ENCODE results near the gene MORC1.
"Not testable (repeated sequence)": the region's sequence is repeated elsewhere in the genome, so short reads cannot be mapped to it uniquely, and the experiment has no call there.

The MORC1 gene

DNA sequence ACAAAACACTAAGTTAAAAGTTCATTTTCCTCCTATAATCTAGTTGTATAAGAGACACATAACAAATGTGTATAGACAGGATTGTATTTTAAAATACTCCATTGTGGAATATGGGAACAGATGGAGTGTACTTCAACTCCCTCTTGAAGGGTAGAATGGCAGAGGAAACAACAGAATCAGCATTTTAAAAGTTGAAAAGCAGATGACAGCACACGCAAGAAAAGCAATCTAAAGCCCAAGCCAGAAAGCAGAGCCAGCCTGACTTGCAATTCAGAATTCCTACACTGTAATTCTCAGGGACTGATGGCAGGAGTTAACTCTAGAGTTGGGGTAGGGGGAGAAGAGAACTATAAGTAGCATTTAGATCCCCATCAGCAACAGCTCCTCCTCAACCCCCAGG is 22.8 kb downstream of the MORC1 start:
- DNase-seq = no peak

DNA sequence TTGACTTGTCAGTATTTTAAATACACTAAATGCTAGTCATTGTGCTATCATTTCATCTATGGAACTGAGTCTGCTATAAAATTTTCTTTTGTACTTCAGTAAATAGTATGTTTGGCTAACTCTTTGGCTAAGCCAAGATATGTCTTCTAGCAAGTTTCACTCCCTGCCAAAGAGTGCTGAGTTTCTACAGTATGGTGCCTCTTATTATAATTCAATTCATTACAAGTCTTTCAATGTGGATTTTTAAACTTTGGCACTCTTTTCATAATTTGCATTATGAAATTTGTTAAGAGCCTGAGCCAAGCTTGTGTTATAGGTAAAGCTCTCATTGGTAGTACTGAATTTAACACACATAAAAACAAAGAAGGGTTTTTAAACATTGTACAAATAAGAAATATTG is 24.4 kb downstream of the MORC1 start:
- DNase-seq = no peak

DNA sequence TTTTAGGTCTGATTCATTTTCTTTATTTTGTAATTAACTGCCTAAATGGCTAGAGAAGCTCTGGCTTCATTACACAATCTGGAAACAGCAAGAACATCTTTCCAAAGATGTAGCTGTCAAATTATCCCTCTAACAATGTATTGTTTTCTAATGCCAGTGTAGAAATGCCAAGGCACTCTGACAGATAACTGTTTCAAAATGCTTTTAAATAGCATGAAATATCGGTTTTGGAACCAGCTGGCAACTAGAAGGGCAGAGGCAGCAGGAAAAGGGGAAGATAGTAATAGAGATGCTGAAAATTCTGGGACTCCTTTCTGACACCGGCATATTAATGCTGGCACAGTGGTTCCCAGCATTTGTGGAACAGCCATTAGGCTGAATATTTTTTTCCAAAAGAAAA is 26.1 kb downstream of the MORC1 start:
- no peak for DNase-seq

DNA sequence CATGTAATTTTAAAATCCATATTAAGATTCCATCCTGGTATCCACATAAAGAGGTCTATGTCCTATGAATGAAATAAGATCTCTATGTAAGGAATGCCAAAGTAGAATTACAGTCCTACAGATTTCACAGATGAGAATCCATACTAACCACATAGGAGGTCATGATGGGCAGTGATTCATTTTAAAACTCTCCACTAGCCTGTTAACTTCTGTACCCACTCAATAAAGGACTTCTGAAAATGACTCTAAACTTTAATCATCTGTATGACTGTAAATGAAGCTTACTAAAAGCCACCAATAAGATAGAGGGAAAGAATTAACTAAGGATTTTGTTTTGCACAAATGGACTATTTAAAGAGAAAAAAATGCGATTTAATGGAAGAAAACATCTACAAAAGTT is 28.7 kb downstream of the MORC1 start:
- no peak for DNase-seq

DNA sequence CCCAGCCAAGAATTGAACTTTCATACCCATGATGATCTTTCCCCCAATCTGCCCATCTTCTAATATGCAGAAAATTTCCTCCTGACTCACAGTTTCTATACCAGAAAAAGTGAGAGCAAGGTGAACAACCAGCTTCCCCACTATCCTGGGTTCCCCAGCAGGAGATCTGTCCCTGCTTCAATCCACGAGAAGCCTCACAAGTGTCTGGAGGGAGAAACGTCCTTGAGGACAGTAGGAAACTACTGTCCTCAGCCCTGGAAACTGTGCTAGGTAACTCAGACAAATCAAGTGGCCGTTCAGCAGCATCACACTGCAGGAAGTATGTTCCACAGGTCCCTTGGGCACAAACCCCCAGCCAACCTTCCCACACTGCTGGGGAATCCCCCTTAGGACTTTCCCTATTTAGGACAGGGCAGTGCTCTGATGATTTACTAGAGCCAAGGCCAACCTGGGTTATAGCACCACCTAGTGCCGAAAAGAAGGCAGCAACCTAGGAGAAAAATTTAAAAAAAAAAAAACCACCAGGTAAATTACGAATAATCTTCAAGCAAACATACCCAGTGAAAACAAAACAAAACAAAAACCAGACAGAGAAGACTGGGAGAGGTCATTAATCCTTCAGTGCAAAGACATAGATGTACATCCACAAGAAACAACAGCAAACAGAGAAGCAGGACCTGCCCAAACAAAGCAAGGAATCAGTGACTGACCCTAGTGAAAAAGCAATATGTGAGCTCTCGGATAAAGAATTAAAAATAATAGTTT is 36.0 kb downstream of the MORC1 start:
- DNase-seq = no peak

DNA sequence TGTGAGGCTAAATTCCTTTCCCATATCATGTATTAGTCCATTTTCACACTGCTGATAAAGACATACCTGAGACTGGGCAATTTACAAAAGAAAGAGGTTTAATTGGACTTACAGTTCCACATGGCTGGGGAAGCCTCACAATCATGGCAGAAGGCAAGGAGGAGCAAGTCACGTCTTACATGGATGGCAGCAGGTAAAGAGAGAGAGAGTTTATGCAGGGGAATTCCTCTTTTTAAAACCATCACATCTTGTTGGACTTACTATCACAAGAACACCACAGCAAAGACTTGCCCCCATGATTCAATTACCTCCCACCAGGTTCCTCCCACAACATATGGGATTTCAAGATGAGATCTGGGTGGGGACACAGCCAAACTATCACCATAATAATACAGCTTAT is 37.8 kb downstream of the MORC1 start:
- not testable (repeated sequence) for DNase-seq

DNA sequence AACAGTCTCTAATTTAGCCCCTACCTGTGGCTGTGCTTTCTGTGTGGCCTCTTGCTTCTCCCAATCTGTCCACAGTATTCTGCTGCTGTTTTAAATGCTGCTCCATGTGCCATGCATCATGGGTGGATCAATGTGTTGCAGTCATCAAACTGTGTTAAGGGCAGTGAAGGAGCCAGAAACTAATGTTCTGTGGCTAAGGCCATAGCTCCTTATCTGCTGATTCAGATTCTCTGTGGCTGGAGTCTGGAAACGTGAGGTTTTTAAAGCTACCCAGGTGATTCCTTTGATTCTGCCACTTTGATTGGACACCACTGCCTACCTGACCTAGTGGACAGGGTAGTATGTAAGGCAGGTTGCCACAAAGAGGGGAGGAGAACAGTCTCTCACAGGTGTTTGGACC is 44.8 kb downstream of the MORC1 start:
- no peak for DNase-seq

DNA sequence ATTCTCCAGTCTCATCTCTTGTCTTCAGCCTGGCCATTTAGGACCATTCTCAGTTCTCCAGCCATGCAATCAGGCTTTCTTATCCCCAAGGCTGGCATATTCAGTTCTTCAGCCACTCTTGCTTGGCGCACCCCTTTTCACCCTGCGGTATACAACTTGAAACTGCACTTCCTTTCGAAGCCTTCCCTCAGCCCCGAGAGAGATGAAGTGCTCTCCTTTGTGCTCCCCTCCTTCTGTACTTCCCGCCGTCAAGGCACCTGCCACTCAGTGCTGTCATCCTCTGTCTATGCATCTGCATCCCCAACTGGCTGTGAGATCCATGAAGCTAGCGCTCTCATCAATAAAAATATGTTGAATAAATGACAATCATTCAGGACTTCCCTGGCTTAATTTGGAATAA is 45.7 kb downstream of the MORC1 start:
- no peak for DNase-seq

DNA sequence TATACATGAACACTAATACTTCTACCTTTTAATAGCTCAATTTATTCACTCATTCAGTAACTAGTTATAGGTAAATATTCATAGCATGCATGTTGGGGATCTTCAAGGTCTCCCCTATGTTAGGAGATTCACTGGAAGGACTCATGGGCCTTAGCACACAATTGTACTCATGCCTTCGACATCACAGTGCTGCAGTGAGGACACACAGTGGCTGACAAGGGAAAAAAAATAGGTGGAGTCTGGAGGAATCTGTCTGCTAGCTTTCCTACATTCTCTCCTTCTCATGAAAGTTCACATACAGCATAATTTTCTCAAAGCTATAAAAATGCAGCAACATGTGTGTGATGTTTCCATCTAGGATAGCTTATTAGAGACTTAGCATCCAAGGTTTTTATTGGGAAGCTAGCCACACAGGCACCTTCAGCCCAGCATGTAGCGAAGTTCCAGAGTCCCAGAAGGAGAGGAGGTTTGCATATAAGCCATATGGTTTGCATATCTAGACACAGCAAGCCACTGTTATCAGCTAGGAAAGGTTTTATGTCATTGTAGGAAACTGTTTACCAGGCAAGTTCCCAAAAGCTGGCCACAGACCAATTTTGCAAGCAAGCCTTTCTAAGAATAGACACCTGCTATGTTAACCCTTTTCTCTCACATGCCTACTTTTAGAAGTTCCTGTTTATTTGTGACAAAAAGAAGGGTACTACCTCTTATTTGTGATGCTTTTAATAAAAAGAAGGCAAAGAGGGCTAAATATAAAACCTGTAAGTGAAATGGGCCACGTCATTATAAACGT is 46.4 kb downstream of the MORC1 start:
- DNase-seq = no peak

DNA sequence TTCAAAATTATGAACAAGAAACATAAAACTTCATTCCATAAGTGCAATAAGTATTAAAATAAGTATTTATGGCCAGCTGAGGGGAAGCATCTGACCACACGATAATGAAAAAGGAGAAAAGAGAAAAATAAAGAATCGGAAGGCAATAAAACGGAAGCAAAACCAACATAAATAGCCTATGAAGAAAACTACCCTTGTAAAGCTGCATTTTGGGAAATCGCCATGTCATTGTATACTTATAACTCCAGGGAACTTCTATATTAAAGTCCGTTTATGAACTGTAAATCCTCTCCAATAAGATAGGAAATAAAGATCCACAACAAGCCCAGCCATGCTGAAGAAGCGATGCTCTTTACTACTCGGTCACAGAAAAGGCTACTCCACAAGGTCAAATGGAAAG is 47.7 kb downstream of the MORC1 start:
- no peak for DNase-seq

DNA sequence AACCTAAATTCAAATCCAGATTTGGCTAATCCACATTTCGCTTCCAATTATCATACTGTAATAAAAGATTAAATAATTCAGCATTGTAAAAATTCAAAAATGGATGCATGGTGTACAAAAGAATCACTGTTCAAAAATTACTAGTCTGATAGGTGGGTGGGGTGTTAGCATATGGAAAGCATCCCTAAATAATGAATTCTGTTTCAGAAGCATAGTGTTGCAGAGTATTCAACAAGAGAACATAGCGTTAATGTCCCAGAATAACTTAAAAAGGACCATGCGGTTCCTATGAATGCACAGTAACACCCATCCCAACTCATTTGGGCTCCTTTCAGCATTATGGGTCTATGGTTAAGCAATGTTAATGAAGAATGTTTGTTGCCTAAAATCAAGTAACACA is 51.1 kb downstream of the MORC1 start:
- no peak for DNase-seq

DNA sequence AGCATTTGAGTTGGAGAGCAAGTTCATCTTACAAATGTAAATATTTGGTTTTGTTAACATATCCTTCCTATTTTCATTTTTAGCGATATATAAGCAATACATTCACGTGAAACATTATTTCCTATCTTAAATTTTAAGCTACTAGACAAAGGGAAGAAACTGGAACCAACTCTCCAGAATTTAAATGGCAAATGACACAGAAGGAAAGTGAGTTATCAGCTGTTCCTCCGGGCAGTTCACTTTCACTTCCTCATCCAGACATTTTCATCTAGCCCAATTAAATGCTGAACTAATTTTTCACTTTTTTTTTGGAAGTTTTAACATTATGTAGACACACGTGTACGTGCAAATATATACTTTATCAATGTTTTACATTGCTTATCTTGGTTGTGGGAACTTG is 58.7 kb downstream of the MORC1 start:
- no peak for DNase-seq

DNA sequence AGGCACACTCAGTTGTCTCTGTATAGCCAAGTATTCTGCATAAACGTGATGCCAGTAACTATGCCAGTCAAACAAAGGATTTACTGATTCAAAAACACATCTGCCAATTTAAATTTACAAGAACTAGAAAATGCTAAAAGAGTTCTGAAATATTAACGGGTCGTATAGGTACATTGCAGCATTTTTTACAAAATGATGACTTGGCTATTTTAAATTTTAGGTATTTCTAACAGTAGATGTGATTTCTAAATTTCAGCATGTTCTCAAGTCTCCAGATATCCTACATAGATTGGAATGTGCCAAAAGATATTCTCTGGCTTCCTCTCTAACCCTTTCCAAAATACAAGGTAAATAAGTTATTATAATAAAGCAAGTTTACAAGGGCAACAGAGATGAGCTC is 60.3 kb downstream of the MORC1 start:
- no peak for DNase-seq

DNA sequence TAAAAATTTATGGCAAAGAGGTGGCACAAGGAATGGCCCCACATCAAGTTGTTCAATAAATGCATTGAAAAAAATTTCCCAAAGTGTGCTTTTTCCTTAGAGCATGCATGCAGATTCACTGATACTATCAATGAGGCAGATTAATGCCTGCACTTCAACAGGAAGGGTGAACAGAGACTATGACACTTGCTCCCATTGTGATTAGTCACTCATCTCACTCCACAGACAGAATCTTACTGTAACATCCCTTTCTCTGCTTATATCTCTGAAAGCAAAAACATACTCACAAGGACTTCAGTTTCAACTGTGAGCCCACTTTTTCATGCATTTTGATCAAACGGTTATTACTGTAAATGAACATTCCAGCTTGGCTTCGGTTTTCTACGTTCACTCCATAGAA is 60.9 kb downstream of the MORC1 start:
- DNase-seq = no peak

DNA sequence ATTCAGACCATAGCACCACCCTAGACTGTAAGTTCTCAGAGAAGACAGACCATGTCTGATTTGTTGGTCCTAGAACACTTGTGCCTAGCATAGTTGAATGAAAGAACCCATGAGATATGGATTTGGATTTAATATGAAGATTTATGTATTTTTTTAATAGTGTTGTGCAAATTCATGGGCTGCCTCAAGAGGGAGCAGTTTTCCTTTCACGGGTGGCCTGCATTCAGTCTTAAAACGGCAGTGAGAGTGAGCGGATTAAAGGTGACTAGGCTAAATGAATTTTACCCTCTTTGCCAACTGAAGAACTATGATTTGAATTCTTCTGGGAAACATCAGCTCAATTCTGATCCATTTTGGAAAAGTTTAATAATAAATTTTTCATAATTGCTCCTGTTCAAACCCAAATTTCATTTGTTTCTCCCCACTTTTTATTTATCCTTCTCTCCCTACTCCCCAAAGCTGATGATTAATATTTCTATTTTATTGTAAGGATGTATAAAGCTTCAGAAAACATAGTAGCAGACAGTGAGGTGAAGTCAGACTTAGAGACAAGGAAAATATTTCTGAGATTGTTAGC is 67.3 kb downstream of the MORC1 start:
- DNase-seq = no peak

DNA sequence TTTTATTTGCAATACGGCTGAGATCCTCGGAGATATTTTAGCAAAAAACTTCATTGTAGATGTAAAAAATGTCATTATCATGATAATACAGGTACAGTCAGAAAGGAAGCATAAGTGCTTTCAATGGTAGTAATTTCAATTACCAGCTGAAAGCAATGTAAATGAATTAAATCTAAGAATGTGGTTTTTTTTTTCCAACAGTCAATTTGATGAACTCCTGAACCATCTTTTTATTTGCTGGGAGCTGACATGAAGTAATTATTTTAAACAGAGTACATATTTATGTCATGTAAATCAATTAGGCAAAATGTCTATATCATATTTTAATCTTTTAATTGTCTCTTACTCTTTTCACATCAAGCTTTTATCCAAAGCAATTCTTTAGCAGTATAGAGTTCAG is 70.6 kb downstream of the MORC1 start:
- DNase-seq = no peak

DNA sequence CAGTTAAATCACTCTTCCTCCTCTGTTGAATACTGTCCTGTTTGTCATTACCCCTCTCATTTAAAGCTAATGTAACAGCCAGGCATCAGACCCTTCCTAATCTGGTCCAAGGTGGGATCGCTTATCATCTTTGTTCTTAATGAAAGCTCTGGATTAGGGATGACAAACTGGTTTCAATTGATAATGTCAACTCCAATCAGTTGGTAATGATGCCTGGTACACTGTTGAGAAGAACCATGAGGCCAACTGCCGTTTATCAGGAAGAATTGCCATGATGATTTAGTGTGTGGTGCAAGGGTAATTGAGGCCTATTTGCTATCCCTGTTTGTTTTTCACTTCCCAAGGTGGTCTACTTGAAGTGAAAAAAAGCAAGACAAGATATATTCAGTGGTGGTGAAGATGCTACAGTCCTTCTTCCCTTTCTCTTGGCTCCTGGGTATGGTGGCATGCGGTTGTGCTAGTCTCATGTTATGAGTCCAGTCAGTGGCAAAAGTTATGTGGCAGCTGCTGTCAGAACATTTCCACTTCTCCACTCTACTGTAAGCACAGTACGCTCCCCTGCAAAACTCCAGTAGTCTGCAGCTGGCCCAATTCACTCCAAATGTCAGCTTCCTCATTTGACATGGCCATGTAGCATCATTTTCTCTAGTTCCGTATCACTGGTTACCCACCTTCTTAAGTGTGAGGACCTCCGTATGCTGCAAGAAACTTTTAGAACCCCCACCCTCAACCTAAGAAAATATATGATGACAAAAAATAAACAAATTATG is 72.5 kb downstream of the MORC1 start:
- no peak for DNase-seq

DNA sequence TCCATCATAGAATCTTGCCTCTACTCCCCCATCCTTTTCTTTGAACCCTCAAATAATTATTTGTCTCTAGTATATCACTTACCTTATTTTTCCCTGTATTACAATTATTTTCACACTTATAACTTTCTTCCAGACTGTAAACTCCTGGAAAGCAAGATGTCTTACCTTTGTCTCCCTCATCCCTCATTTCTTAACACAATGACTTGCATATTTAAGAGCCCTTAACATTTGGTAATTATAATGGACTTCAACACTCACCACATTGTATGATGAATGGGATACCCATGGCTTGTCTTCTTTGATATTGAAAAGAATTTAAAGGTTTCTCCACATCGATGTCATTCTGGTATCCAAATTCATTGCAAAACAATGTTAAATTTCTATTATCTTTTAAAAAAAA is 82.9 kb downstream of the MORC1 start:
- DNase-seq = no peak

DNA sequence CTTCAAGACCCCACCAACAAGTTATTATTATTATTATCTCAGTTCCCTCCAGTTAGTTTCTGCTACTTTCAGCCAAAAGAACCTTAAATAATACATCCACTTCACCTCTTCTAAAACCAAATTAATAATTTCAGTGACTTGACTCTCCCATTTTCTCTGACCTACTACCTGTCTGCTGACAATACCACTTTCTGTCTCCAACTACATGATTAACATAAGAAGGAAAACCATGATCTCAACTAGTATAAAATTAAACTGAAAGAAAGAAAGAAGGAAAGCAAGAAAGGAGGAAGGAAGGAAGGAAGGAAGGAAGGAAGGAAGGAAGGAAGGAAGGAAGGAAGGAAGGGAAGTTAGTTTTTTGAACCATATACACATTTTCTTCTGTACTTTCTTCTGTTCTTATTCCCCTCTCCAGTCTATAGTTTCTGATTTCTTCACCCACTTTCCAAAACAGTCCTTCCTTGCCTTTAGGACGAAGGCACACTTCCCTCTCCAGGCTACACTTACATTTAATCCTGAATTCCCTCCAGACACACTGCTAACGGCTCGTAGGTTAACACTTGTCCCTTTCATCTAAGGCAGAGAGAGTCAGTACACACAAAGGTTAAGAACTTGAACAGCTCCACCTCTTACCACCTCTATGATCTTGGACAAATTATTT is 84.8 kb downstream of the MORC1 start:
- no peak for DNase-seq

DNA sequence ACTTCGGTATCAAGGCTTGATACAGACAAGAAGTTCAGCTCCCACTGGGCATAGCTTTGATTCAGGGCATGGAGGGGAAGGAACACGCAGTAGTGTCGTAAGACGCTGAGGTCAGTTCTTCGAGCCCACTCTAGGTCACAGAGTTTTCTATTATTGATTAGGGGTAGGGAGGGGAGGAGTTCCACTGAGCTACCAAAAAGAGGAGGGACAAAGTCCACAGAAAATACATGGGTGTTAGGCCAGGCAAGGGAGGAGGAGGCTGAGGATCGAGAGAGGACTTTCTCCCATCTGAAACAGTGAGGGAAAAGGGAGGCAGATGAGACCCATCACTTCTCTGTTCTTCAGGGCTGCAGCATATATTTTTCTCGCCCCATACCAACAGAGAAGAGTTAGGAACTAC is 89.2 kb downstream of the MORC1 start:
- no peak for DNase-seq

DNA sequence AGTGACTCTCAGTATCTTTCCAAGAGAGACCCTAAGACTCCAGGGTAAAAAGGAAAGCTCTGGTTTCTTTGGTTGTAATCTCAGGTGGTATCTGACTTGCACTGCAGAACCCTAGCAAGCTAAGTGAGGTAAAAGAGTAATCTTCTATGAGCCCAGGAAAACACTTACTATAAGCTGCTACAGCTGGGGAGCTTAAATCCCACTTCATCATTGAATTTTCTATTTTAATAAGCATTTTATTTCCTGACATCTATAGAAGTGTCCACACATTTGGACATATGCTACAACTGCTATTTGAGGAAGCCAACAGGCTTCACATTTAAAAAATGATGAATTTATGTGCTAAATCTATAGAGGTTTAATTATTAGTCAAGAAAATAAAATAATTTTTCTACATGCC is 91.1 kb downstream of the MORC1 start:
- no peak for DNase-seq

DNA sequence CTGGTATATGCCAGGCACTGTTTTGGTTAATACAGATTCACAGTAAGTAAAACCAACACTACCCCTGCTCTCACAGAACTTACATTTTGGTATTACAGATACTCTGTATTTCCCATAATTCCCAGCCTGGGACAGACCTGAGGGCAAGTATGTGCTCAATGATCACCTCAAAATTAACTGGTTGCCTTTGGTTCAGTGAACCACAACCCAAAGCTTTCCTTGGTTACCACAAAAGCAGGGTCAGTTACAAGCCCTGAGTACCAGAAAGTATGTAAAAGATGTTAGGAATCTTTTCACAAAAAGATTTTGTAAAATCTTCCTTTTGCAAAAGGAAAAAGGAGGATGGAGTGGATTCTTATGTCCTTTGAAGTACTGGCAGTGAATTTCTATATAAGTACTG is 92.0 kb downstream of the MORC1 start:
- no peak for DNase-seq

DNA sequence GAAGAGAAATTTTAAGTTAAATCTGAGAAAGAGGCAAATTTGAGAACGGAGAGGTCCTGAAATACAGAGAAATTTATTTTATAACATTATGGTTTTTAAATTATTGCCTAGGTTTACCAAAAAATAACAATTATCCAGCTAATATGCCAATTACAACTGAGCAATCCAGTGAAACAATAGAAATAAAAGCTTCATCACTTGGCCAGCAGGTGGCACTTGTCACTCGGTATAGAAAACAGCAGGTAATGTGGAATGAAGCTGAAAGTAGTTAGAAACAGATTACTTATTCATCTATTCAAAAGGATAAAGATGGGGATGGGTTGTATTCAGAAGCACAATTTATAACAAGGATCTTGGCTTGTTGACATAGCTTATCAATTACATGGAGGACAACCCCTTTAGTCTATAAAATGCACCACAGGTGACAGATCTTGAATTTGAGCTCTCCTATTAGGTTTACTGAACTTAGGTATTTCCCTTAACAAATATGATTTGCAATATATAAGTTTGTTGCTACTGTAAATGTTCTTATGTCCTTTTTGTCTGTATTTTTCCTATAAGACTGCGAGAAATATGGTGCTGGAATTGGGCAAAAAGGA is 94.2 kb downstream of the MORC1 start:
- DNase-seq = no peak

All from SIG-M5 (cell line).